ENCODE results near the gene NT5C1B. TPM values are rescaled to one million over a fixed set of nuclear protein-coding genes. Genes with fewer than 3 reads are reported as not detected.
A peak's percentile ranks its signal among the peaks of the same experiment; 100 is the strongest.

NT5C1B gene
- total and polyA plus RNA-seq, 5 donors from 2014 or later, result 0.46 to 0.78 (median 0.56) TPM; not detected in 2

DNA sequence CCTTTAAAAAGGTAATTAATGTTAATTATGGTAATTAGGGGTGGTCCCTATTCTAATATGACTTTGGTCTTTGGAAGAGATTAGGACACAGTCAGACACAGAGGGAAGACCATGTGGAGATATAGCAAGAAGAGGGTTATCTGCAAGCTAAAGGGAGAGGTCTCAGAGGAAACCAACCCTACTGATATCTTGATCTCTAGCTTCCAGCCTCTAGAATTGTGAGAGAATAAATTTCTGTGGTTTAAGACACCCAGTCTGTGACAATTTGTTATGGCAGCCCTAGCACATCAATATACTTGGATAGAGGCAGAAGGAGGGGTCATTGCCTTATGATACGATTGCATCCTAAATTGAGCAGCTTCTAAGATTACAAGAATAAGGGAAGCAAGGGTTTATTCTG is 21.3 kb upstream of the NT5C1B start:
- Mint-ChIP-seq H3K27me3 (no peaks in the 10 kb centered on the region), H3K27ac (no peak overlapping the region), H3K4me3 (no peak overlapping the region), H3K4me1 (no peaks in the 10 kb centered on the region), H3K9me3 (peaks cover 0 to 3% (median 0%) of the 10 kb centered on the region in 7 donors), H3K36me3 (peaks cover 10% of the 10 kb centered on the region)
- no peak overlapping the region for H3K27ac ChIP-seq (ENCODE audit: insufficient read depth, low read length, poor library complexity, severe bottlenecking)
- H3K36me3 ChIP-seq (ENCODE audit: control insufficient read depth, insufficient read depth, low read length), result no peaks in the 10 kb centered on the region
- no peak for ATAC-seq (ENCODE audit: low read depth in 2 of 2)
- H3K27me3 ChIP-seq (ENCODE audit: control insufficient read depth, insufficient read depth, low read length), result no peaks in the 10 kb centered on the region
- H3K9me3 ChIP-seq (ENCODE audit: control insufficient read depth in 2 of 2, low read length in 2 of 2), result no peaks in the 10 kb centered on the region
- H3K4me3 ChIP-seq (ENCODE audit: low read depth, low read length), result no peak overlapping the region
- no peak for DNase-seq
- H3K4me1 ChIP-seq (ENCODE audit: control insufficient read depth, insufficient read depth, low read length, poor library complexity, severe bottlenecking), result no peaks in the 10 kb centered on the region

DNA sequence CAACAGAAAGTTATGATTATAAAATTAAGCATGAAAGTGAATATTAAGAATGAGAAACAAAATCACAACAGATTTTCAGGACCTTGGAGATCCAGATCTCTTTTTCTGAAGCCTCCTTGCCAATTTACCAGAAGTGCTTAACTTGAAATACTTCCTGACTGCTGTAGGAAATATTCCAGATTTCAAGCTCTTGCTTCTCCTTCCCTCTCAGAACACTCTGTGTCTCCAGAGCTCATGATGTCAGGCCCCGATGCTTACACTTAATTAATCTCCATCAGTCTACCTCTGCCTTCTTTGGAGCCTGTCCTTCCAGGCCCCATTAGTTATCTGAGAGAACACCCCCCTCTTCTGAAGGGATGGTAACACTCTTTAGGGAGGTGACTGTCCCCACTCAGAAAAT is 20.7 kb upstream of the NT5C1B start:
- no peak overlapping the region for H3K27ac Mint-ChIP-seq
- DNase-seq (no peak), ATAC-seq (ENCODE audit: low read depth in 2 of 2) (no peak)
- Histone ChIP-seq H3K9me3 (ENCODE audit: control insufficient read depth in 2 of 2, low read length in 2 of 2) (no peaks in the 10 kb centered on the region), H3K36me3 (ENCODE audit: control insufficient read depth, insufficient read depth, low read length) (no peaks in the 10 kb centered on the region), H3K4me3 (ENCODE audit: low read depth, low read length) (no peak overlapping the region), H3K4me1 (ENCODE audit: control insufficient read depth, insufficient read depth, low read length, poor library complexity, severe bottlenecking) (no peaks in the 10 kb centered on the region), H3K27ac (ENCODE audit: insufficient read depth, low read length, poor library complexity, severe bottlenecking) (no peak overlapping the region), H3K27me3 (ENCODE audit: control insufficient read depth, insufficient read depth, low read length) (no peaks in the 10 kb centered on the region)
- peaks cover 6% of the 10 kb centered on the region for H3K36me3 Mint-ChIP-seq
- no peaks in the 10 kb centered on the region for H3K9me3 Mint-ChIP-seq
- H3K4me3 Mint-ChIP-seq, result no peak overlapping the region
- H3K27me3 Mint-ChIP-seq, result no peaks in the 10 kb centered on the region
- H3K4me1 Mint-ChIP-seq, result no peaks in the 10 kb centered on the region

DNA sequence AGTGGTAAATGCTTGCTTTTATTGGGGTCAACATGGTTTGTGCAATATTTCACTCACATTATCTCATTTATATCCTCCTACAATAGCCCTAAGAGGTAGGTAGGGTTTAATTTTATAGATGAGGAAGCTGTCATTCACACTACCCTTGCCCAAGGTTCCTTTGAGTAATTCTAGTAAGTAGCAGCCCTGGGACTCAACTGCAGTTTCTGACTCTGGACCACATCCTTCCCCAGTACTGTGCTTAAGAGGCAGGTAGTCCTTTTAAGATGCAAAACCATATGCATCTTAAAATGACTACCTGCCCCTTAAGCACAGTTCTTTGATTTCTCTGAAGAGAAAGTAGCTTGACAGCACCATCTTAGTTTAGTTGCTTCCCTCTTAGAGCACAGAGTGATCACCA is 15.7 kb upstream of the NT5C1B start:
- no peaks in the 10 kb centered on the region for H3K36me3 Mint-ChIP-seq
- no peaks in the 10 kb centered on the region for H3K36me3 ChIP-seq (ENCODE audit: control insufficient read depth, insufficient read depth, low read length)
- DNase-seq, result peak in 1 of 3 donors; percentile 20
- H3K9me3 ChIP-seq (ENCODE audit: control insufficient read depth in 2 of 2, low read length in 2 of 2), result no peaks in the 10 kb centered on the region
- no peaks in the 10 kb centered on the region for H3K27me3 ChIP-seq (ENCODE audit: control insufficient read depth, insufficient read depth, low read length)
- ATAC-seq (ENCODE audit: low read depth in 2 of 2), result peak in 1 of 2 donors; percentile 70
- peak overlapping the region in 1 of 3 donors; percentile 57 for H3K27ac Mint-ChIP-seq
- H3K4me1 Mint-ChIP-seq, result no peaks in the 10 kb centered on the region
- H3K9me3 Mint-ChIP-seq, result no peaks in the 10 kb centered on the region
- H3K27me3 Mint-ChIP-seq, result no peaks in the 10 kb centered on the region
- no peak overlapping the region for H3K27ac ChIP-seq (ENCODE audit: insufficient read depth, low read length, poor library complexity, severe bottlenecking)
- no peaks in the 10 kb centered on the region for H3K4me1 ChIP-seq (ENCODE audit: control insufficient read depth, insufficient read depth, low read length, poor library complexity, severe bottlenecking)
- no peak overlapping the region for H3K4me3 ChIP-seq (ENCODE audit: low read depth, low read length)
- H3K4me3 Mint-ChIP-seq, result no peak overlapping the region

DNA sequence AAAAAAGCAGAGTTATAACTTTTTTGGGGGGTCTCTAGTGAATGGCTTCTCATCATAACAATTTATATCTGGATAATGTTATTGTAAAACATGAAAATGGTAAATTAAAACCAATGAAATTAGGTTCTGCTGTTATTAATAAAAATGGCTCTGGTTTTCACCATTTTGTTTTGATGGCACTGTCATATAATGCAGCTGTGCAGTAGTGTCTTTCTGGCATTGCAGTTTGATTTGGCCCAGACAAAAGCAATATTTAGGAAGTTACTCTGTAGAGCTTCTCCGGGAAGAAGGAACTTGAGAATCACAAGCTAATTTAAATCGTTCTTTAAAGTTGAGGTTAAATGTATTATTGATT is 15.1 kb upstream of the NT5C1B start:
- no peaks in the 10 kb centered on the region for H3K9me3 Mint-ChIP-seq
- Histone ChIP-seq H3K36me3 (ENCODE audit: control insufficient read depth, insufficient read depth, low read length) (no peaks in the 10 kb centered on the region), H3K9me3 (ENCODE audit: control insufficient read depth in 2 of 2, low read length in 2 of 2) (no peaks in the 10 kb centered on the region), H3K27ac (ENCODE audit: insufficient read depth, low read length, poor library complexity, severe bottlenecking) (no peak overlapping the region), H3K4me1 (ENCODE audit: control insufficient read depth, insufficient read depth, low read length, poor library complexity, severe bottlenecking) (no peaks in the 10 kb centered on the region), H3K4me3 (ENCODE audit: low read depth, low read length) (no peak overlapping the region), H3K27me3 (ENCODE audit: control insufficient read depth, insufficient read depth, low read length) (no peaks in the 10 kb centered on the region)
- ATAC-seq (ENCODE audit: low read depth in 2 of 2) (no peak), DNase-seq (no peak)
- no peak overlapping the region for H3K4me3 Mint-ChIP-seq
- H3K27ac Mint-ChIP-seq, result no peak overlapping the region
- H3K27me3 Mint-ChIP-seq, result no peaks in the 10 kb centered on the region
- H3K4me1 Mint-ChIP-seq, result no peaks in the 10 kb centered on the region
- no peaks in the 10 kb centered on the region for H3K36me3 Mint-ChIP-seq

DNA sequence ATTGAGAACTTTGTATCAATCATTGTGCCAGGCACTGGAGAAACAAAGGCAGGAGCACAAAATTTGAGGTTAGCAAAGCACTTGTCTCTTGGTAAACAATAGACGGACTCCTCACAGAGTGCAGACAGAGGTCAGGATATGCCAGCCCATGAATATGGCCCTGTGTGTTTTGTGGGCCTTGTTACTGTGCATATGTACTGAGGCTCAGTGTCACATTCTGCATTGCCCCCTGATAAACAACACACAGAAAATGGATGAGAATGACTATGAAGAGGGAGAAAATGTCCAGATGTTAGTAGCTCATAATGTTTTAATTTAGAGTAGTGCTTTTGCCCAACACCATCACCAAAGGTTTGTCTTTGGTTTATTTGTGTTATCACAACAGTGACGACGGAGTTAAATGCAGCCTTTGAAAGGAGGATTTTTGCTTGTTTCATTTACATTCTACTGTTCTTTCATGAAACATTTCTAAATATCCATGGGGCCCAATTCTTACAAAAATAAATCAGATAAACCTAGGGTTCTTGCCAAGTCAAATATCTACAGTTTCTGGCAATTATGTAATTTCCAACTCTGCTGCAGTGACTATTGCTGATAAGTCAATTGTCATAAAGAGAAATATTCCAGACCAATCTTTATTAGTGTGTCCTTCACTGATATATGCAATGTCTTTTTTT is 14.6 kb upstream of the NT5C1B start:
- H3K9me3 ChIP-seq (ENCODE audit: control insufficient read depth in 2 of 2, low read length in 2 of 2), result no peaks in the 10 kb centered on the region
- Mint-ChIP-seq H3K4me1 (no peaks in the 10 kb centered on the region), H3K4me3 (no peak overlapping the region), H3K27ac (no peak overlapping the region), H3K9me3 (no peaks in the 10 kb centered on the region), H3K36me3 (no peaks in the 10 kb centered on the region), H3K27me3 (no peaks in the 10 kb centered on the region)
- no peak overlapping the region for H3K27ac ChIP-seq (ENCODE audit: insufficient read depth, low read length, poor library complexity, severe bottlenecking)
- ATAC-seq (ENCODE audit: low read depth in 2 of 2) (no peak), DNase-seq (no peak)
- H3K4me1 ChIP-seq (ENCODE audit: control insufficient read depth, insufficient read depth, low read length, poor library complexity, severe bottlenecking), result no peaks in the 10 kb centered on the region
- no peaks in the 10 kb centered on the region for H3K36me3 ChIP-seq (ENCODE audit: control insufficient read depth, insufficient read depth, low read length)
- H3K27me3 ChIP-seq (ENCODE audit: control insufficient read depth, insufficient read depth, low read length), result no peaks in the 10 kb centered on the region
- no peak overlapping the region for H3K4me3 ChIP-seq (ENCODE audit: low read depth, low read length)

DNA sequence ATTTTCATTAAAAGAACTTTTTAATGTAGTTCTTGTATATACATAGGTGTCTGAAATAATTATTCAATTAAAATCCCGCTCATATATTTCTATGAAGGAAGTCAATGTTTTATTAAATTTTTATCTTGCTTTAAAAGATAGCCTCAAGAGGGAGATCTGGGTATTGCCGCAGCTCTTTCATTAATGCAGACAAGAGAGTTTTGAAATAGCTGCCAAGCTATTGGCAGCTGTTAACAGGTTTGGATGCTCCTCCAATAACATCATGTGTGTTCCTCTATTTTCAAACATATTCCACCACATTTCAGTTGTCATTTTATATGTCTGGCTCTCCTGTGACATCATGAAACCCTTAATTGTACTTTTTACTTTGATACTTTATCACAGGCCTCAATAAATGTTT is 12.9 kb upstream of the NT5C1B start:
- Histone ChIP-seq H3K4me3 (ENCODE audit: low read depth, low read length) (no peak overlapping the region), H3K27me3 (ENCODE audit: control insufficient read depth, insufficient read depth, low read length) (no peaks in the 10 kb centered on the region), H3K9me3 (ENCODE audit: control insufficient read depth in 2 of 2, low read length in 2 of 2) (no peaks in the 10 kb centered on the region), H3K27ac (ENCODE audit: insufficient read depth, low read length, poor library complexity, severe bottlenecking) (no peak overlapping the region), H3K36me3 (ENCODE audit: control insufficient read depth, insufficient read depth, low read length) (no peaks in the 10 kb centered on the region), H3K4me1 (ENCODE audit: control insufficient read depth, insufficient read depth, low read length, poor library complexity, severe bottlenecking) (no peaks in the 10 kb centered on the region)
- Mint-ChIP-seq H3K27ac (no peak overlapping the region), H3K36me3 (no peaks in the 10 kb centered on the region), H3K9me3 (no peaks in the 10 kb centered on the region), H3K4me3 (no peak overlapping the region), H3K4me1 (no peaks in the 10 kb centered on the region), H3K27me3 (no peaks in the 10 kb centered on the region)
- no peak for ATAC-seq (ENCODE audit: low read depth in 2 of 2)
- no peak for DNase-seq

DNA sequence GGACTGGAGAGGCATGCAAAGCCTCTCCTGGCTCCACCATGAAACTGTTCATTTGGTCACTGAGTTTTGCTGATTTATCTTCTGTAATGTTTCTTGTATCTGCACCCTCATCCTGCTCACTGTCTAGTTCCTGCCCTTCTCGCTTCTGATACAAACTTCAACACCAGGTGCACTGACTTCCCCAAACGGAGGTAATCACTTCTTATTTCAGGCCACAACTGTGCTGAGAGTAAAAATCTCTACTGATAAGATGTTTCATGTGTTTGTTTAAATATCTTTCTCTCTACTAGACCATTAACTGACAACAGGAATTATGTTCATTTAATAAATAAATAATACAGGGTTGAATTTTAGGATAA is 10.9 kb upstream of the NT5C1B start:
- no peaks in the 10 kb centered on the region for H3K9me3 Mint-ChIP-seq
- no peaks in the 10 kb centered on the region for H3K9me3 ChIP-seq (ENCODE audit: control insufficient read depth in 2 of 2, low read length in 2 of 2)
- no peaks in the 10 kb centered on the region for H3K27me3 Mint-ChIP-seq
- no peaks in the 10 kb centered on the region for H3K36me3 ChIP-seq (ENCODE audit: control insufficient read depth, insufficient read depth, low read length)
- H3K27ac ChIP-seq (ENCODE audit: insufficient read depth, low read length, poor library complexity, severe bottlenecking), result no peak overlapping the region
- H3K27me3 ChIP-seq (ENCODE audit: control insufficient read depth, insufficient read depth, low read length), result no peaks in the 10 kb centered on the region
- no peaks in the 10 kb centered on the region for H3K4me1 ChIP-seq (ENCODE audit: control insufficient read depth, insufficient read depth, low read length, poor library complexity, severe bottlenecking)
- no peak overlapping the region for H3K4me3 Mint-ChIP-seq
- ATAC-seq (ENCODE audit: low read depth in 2 of 2) (no peak), DNase-seq (no peak)
- no peak overlapping the region for H3K4me3 ChIP-seq (ENCODE audit: low read depth, low read length)
- peaks cover 10% of the 10 kb centered on the region for H3K36me3 Mint-ChIP-seq
- no peaks in the 10 kb centered on the region for H3K4me1 Mint-ChIP-seq
- no peak overlapping the region for H3K27ac Mint-ChIP-seq

DNA sequence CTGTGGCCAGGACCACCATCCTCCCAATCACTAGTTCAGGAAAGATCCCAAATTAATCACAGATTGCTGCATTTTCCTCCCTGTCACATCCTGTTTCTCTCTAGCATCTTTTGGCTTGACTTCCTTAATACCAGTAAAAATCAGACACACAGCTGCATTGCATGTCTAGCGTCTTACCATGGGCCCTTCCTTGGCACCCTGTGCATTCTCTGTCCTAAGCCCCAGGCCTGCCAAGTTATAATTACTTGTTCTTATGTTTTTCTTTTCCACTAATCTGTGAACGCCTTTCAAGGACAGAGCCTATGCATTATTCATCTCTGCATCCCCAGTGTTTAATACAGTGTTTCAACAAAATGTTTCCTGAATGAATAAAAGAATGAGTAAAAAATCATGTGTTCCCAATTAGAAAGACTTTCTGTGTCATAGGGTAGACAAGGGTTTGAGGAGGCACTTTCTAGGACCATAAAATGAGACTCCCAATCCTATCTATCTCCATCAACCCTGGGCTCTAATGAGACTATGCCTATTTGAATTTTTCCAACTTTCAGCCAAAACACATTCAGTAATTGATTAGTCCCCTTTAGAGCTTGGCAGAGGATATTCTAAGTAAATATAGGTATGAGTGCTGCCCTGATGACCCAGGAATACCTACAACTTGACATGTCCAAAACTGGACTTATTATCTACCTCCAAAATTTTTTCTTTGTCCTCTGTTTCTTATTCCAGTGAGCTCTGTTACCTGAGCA is 10.3 kb upstream of the NT5C1B start:
- Mint-ChIP-seq H3K27me3 (no peaks in the 10 kb centered on the region), H3K4me1 (no peaks in the 10 kb centered on the region)
- H3K27ac ChIP-seq (ENCODE audit: insufficient read depth, low read length, poor library complexity, severe bottlenecking), result no peak overlapping the region

More for the DNA sequence above, 10.3 kb upstream of the NT5C1B start:
- Histone ChIP-seq H3K27me3 (ENCODE audit: control insufficient read depth, insufficient read depth, low read length) (no peaks in the 10 kb centered on the region), H3K9me3 (ENCODE audit: control insufficient read depth in 2 of 2, low read length in 2 of 2) (no peaks in the 10 kb centered on the region), H3K36me3 (ENCODE audit: control insufficient read depth, insufficient read depth, low read length) (no peaks in the 10 kb centered on the region), H3K4me3 (ENCODE audit: low read depth, low read length) (no peak overlapping the region), H3K4me1 (ENCODE audit: control insufficient read depth, insufficient read depth, low read length, poor library complexity, severe bottlenecking) (no peaks in the 10 kb centered on the region)
- no peaks in the 10 kb centered on the region for H3K9me3 Mint-ChIP-seq
- H3K36me3 Mint-ChIP-seq, result peaks cover 10% of the 10 kb centered on the region
- no peak for DNase-seq
- H3K4me3 Mint-ChIP-seq, result no peak overlapping the region
- H3K27ac Mint-ChIP-seq, result no peak overlapping the region
- no peak for ATAC-seq (ENCODE audit: low read depth in 2 of 2)
